ENCODE data around the gene TMPRSS12.

- TF ChIP-seq CTCF (IDR thresholded peaks at IDR 0.05) (peak; percentile 20 to 86 (median 69)), POLR2A (IDR thresholded peaks at IDR 0.05) (no peak)
These were observed 17.3 kb upstream of the TMPRSS12 start for GRCh38 chr12:50825372-50825838.
